ENCODE measurements around the gene ENTPD2. TPM values are rescaled to one million over a fixed set of nuclear protein-coding genes. Genes with fewer than 3 reads are reported as not detected.
"Not testable (repeated sequence)": the region's sequence is repeated elsewhere in the genome, so short reads cannot be mapped to it uniquely, and the experiment has no call there.

Gene ENTPD2
- total and polyA plus RNA-seq, 2 of the 4 experiments (the other 2 are of a cell fraction), result not detected

- H2BK120ac ChIP-seq (ENCODE audit: low read depth, low read length); H3K4me3 ChIP-seq (ENCODE audit: insufficient read depth, low read depth, low read length); H4K91ac ChIP-seq (ENCODE audit: insufficient read depth, low read depth, low read length); BruUV-seq (replicated peaks); H2BK15ac ChIP-seq (ENCODE audit: low read depth, low read length); ATAC-seq (ENCODE audit: low read depth); H3K14ac ChIP-seq (replicated peaks; ENCODE audit: low read depth, low read length); H3K56ac ChIP-seq (ENCODE audit: extremely low read depth, insufficient read depth, low read length); H2BK20ac ChIP-seq (ENCODE audit: low read depth, low read length); H3K79me1 ChIP-seq (ENCODE audit: low read depth in 1 of 2, low read length in 2 of 2); H4K5ac ChIP-seq (ENCODE audit: low read depth, low read length); in situ Hi-C loops (cut with MboI; ENCODE audit: low sequenced_read_pairs); H3K4me1 ChIP-seq (ENCODE audit: control insufficient read depth, insufficient read depth, low read length); H3K9me3 ChIP-seq (ENCODE audit: control insufficient read depth, insufficient read depth, low read length); H3K4me2 ChIP-seq (ENCODE audit: low read depth, low read length); intact Hi-C loops (cut with micrococcal nuclease); dilution Hi-C loops (cut with HindIII; ENCODE audit: low sequenced_read_pairs, unreplicated experiment); H3K27ac ChIP-seq (ENCODE audit: insufficient read depth, low read length); H3K18ac ChIP-seq (ENCODE audit: low read depth, low read length); POLR2A ChIA-PET (ENCODE audit: unreplicated experiment); H2BK5ac ChIP-seq (ENCODE audit: low read depth, low read length, poor library complexity, severe bottlenecking); DNase-seq; H3K36me3 ChIP-seq (ENCODE audit: control insufficient read depth, insufficient read depth, low read length); H2AK9ac ChIP-seq (replicated peaks; ENCODE audit: low read depth, low read length, poor library complexity); H2AK5ac ChIP-seq (ENCODE audit: low read depth, low read length); H4K20me1 ChIP-seq (ENCODE audit: insufficient read depth, low read length); H2AFZ ChIP-seq (replicated peaks; ENCODE audit: low read length, poor library complexity); H3K27me3 ChIP-seq (ENCODE audit: control insufficient read depth, insufficient read depth, low read length); H4K8ac ChIP-seq (ENCODE audit: low read depth in 2 of 2, low read length in 2 of 2); H3K23ac ChIP-seq (ENCODE audit: low read depth, low read length); H3K9ac ChIP-seq (ENCODE audit: low read depth, low read length); H3K9me1 ChIP-seq (ENCODE audit: insufficient read depth, low read length); H3K4ac ChIP-seq (ENCODE audit: low read depth, low read length): not testable (repeated sequence)
- CTCF ChIA-PET, result interaction anchor here (1.2 to 1.9 kb wide), 2 partner anchors 16 to 24 kb away, joined by 5 to 17 read pairs; partner anchors contain the start of genes MAN1B1 and NPDC1
- WGBS, 2 experiments (ENCODE audit: extremely low coverage in 2 of 2, insufficient read length in 1 of 2), result no CpG with 5 or more reads among the region's 9 CpGs
Observed at GRCh38 chr9:137062798-137063197, 8.9 kb upstream of the ENTPD2 start.

All from IMR-90 (cell line).